CD14-positive monocyte (primary cell): Measurements from ENCODE around the gene MPC1. TPM values are rescaled to one million over a fixed set of nuclear protein-coding genes. Genes with fewer than 3 reads are reported as not detected.

Experiments used
- DNase-seq, 3 donors: peaks; one replicate each; pipeline ENCODE4 v3.0.0-alpha.2; 2011 to 2022
- H2AFZ ChIP-seq: 2 replicates; pipeline ENCODE4 v1.6.0; 2012; ENCODE audit warnings: mild to moderate bottlenecking, low read depth, low read length, inconsistent platforms; ENCODE audit not compliant: insufficient read depth, poor library complexity, severe bottlenecking
- H3K27ac ChIP-seq, 2 donors: 1 replicate in 1 of 2; 2 replicates in 1 of 2; pipeline ENCODE4 v1.5.1; 2012 to 2013; ENCODE audit warnings: low read length in 2 of 2, control low read depth in 1 of 2, inconsistent platforms in 1 of 2, low read depth in 1 of 2, mild to moderate bottlenecking in 1 of 2
- H3K27me3 ChIP-seq, 2 donors: one replicate each; pipeline versions ENCODE4 v1.6.0 to v1.6.1; 2011 to 2013; ENCODE audit warnings: low read length in 2 of 2; ENCODE audit not compliant: control insufficient read depth in 2 of 2, insufficient read depth in 2 of 2
- H3K36me3 ChIP-seq, 2 donors: replicated peaks in 1 of 2; 1 replicate in 1 of 2; 2 replicates in 1 of 2; pipeline versions ENCODE4 v1.5.1 to v1.6.1; 2012 to 2013; ENCODE audit warnings: low read length in 2 of 2, control low read depth in 1 of 2, inconsistent platforms in 1 of 2, mild to moderate bottlenecking in 1 of 2; ENCODE audit not compliant: insufficient read depth in 2 of 2, control insufficient read depth in 1 of 2
- H3K4me1 ChIP-seq, 2 donors: 1 replicate in 1 of 2; 2 replicates in 1 of 2; pipeline versions ENCODE4 v1.5.1 to v1.6.1; 2012 to 2013; ENCODE audit warnings: low read length in 2 of 2, control low read depth in 1 of 2, inconsistent platforms in 1 of 2, mild to moderate bottlenecking in 1 of 2, moderate library complexity in 1 of 2; ENCODE audit not compliant: insufficient read depth in 2 of 2, control insufficient read depth in 1 of 2
- H3K4me2 ChIP-seq: replicated peaks from 2 replicates; pipeline ENCODE3; 2012; ENCODE audit warnings: low read length, moderate library complexity, mild to moderate bottlenecking; ENCODE audit not compliant: poor library complexity, severe bottlenecking; ENCODE audit errors: extremely low read depth
- H3K4me3 ChIP-seq, 3 experiments: fragments of 200-600 bp in 1 of 3; sonication (generic) in 1 of 3; replicated peaks in 1 of 3; 1 replicate in 2 of 3; 2 replicates in 1 of 3; pipeline ENCODE4 v1.5.1; 2011 to 2013; ENCODE audit warnings: low read length in 3 of 3, mild to moderate bottlenecking in 3 of 3, control low read depth in 2 of 3, low read depth in 2 of 3, inconsistent platforms in 1 of 3, moderate library complexity in 1 of 3
- H3K79me2 ChIP-seq: 2 replicates; pipeline ENCODE4 v1.6.0; 2012; ENCODE audit warnings: mild to moderate bottlenecking, control low read depth, inconsistent platforms, low read length, moderate library complexity; ENCODE audit not compliant: insufficient read depth
- H3K9ac ChIP-seq: 2 replicates; pipeline ENCODE4 v1.6.0; 2017; ENCODE audit warnings: low read length, mild to moderate bottlenecking; ENCODE audit not compliant: insufficient read depth, poor library complexity, severe bottlenecking
- H3K9me3 ChIP-seq, 2 donors: replicated peaks in 1 of 2; 1 replicate in 1 of 2; 2 replicates in 1 of 2; pipeline versions ENCODE4 v1.5.1 to v1.6.1; 2012 to 2013; ENCODE audit warnings: low read length in 2 of 2, control low read depth in 1 of 2; ENCODE audit not compliant: control insufficient read depth in 1 of 2, insufficient read depth in 1 of 2
- H4K20me1 ChIP-seq: 2 replicates; pipeline ENCODE4 v1.6.0; 2012; ENCODE audit warnings: mild to moderate bottlenecking, low read length, control low read depth, moderate library complexity; ENCODE audit not compliant: insufficient read depth
- H3K27ac Mint-ChIP-seq, 7 donors: one replicate each; pipeline ENCODE4 v1.8.0; 2020; ENCODE audit warnings: mild to moderate bottlenecking in 7 of 7, mixed read lengths in 7 of 7, moderate library complexity in 6 of 7, inconsistent platforms in 2 of 7
- H3K27me3 Mint-ChIP-seq, 3 donors: one replicate each; pipeline ENCODE4 v1.8.0; 2021 to 2022; ENCODE audit warnings: low read depth in 3 of 3, mild to moderate bottlenecking in 3 of 3, mixed read lengths in 3 of 3, moderate library complexity in 3 of 3, inconsistent platforms in 1 of 3
- H3K36me3 Mint-ChIP-seq, 2 donors: one replicate each; pipeline ENCODE4 v1.8.0; 2020; ENCODE audit warnings: mixed read lengths in 2 of 2, inconsistent platforms in 1 of 2, mild to moderate bottlenecking in 1 of 2
- H3K4me1 Mint-ChIP-seq: one replicate; pipeline ENCODE4 v1.8.0; 2020; ENCODE audit warnings: mild to moderate bottlenecking, mixed read lengths
- H3K4me3 Mint-ChIP-seq, 2 donors: one replicate each; pipeline ENCODE4 v1.8.0; 2020; ENCODE audit warnings: mild to moderate bottlenecking in 2 of 2, mixed read lengths in 2 of 2, moderate library complexity in 1 of 2
- H3K9me3 Mint-ChIP-seq, 7 donors: one replicate each; pipeline ENCODE4 v1.8.0; 2020 to 2022; ENCODE audit warnings: mixed read lengths in 7 of 7, mild to moderate bottlenecking in 6 of 7, moderate library complexity in 6 of 7, inconsistent platforms in 2 of 7
- WGBS: methylation state at CpG from one replicate; pipeline ENCODE4 v1.1.5; 2013; ENCODE audit warnings: missing lambda C conversion rate; ENCODE audit not compliant: insufficient coverage; 5-methylcytosine and 5-hydroxymethylcytosine counted together
- intact Hi-C, 2 donors: fragments of 100-400 bp; cut with micrococcal nuclease; formaldehyde crosslinking; loops; one replicate each; pipeline versions ENCODE4 v1.15.0 to v1.15.1; 2023
- polyA plus RNA-seq, 3 donors: library from polyadenylated mRNA; depleted of rRNA in 1 of 3; unstranded in 2 of 3; stranded (reverse) in 1 of 3; fragments of 300-500 nt in 2 of 3; fragments of >200 nt in 1 of 3; fragmentation: Illumina TruSeq in 2 of 3; gene quantifications; 1 replicate in 2 of 3; 2 replicates in 1 of 3; pipeline ENCODE4 v1.2.3, GENCODE V29; 2012 to 2021
- TF ChIP-seq, protein P1 (sequence below): fragments of 200-600 bp; IDR thresholded peaks from one replicate; pipeline ENCODE4 v1.8.0; 2022; ENCODE audit warnings: antibody characterized with exemption, mild to moderate bottlenecking

The MPC1 gene
- polyA plus RNA-seq, 3 donors: 52.4 to 122 (median 104) TPM

GRCh38 chr6:166365806-166366205, 16.9 kb downstream of the MPC1 start:
- TF ChIP-seq, protein P1, sequence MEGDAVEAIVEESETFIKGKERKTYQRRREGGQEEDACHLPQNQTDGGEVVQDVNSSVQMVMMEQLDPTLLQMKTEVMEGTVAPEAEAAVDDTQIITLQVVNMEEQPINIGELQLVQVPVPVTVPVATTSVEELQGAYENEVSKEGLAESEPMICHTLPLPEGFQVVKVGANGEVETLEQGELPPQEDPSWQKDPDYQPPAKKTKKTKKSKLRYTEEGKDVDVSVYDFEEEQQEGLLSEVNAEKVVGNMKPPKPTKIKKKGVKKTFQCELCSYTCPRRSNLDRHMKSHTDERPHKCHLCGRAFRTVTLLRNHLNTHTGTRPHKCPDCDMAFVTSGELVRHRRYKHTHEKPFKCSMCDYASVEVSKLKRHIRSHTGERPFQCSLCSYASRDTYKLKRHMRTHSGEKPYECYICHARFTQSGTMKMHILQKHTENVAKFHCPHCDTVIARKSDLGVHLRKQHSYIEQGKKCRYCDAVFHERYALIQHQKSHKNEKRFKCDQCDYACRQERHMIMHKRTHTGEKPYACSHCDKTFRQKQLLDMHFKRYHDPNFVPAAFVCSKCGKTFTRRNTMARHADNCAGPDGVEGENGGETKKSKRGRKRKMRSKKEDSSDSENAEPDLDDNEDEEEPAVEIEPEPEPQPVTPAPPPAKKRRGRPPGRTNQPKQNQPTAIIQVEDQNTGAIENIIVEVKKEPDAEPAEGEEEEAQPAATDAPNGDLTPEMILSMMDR: no peak
- 93% methylated on average over 4 of the region's 6 CpGs for WGBS
- Mint-ChIP-seq H3K4me3 (no peak overlapping the region), H3K36me3 (peaks cover 51 to 60% of the 10 kb centered on the region in 2 donors), H3K27me3 (no peaks in the 10 kb centered on the region), H3K4me1 (peaks cover 10% of the 10 kb centered on the region), H3K9me3 (peaks cover 0 to 1% (median 0%) of the 10 kb centered on the region in 7 donors), H3K27ac (no peak overlapping the region)
- Histone ChIP-seq H2AFZ (no peak overlapping the region), H3K4me3 (no peak overlapping the region), H3K9me3 (no peaks in the 10 kb centered on the region), H3K36me3 (peaks cover 40 to 57% of the 10 kb centered on the region in 2 donors), H3K27me3 (no peaks in the 10 kb centered on the region), H3K4me1 (peaks cover 5% of the 10 kb centered on the region in 2 donors), H3K9ac (no peak overlapping the region), H3K4me2 (no peak overlapping the region), H3K27ac (no peak overlapping the region), H3K79me2 (no peaks in the 10 kb centered on the region), H4K20me1 (no peaks in the 10 kb centered on the region)
- intact Hi-C loops: no loop called here
- DNase-seq: no peak

- Histone ChIP-seq H3K27me3 (no peaks in the 10 kb centered on the region), H4K20me1 (no peaks in the 10 kb centered on the region), H3K79me2 (no peaks in the 10 kb centered on the region), H3K9ac (no peak overlapping the region), H3K36me3 (peaks cover 40 to 57% of the 10 kb centered on the region in 2 donors), H3K27ac (no peak overlapping the region), H2AFZ (no peak overlapping the region), H3K9me3 (no peaks in the 10 kb centered on the region), H3K4me1 (peaks cover 10% of the 10 kb centered on the region in 2 donors), H3K4me2 (no peak overlapping the region), H3K4me3 (no peak overlapping the region)
- H3K4me1 Mint-ChIP-seq: peaks cover 16% of the 10 kb centered on the region
- no peaks in the 10 kb centered on the region for H3K27me3 Mint-ChIP-seq
- H3K27ac Mint-ChIP-seq: no peak overlapping the region
- TF ChIP-seq, protein P1: no peak
- intact Hi-C loops: no loop called here
- H3K4me3 Mint-ChIP-seq: no peak overlapping the region
- WGBS: 80% methylated on average over 1 of the region's 2 CpGs
- H3K9me3 Mint-ChIP-seq: no peaks in the 10 kb centered on the region
- DNase-seq: no peak
- H3K36me3 Mint-ChIP-seq: peaks cover 51 to 60% of the 10 kb centered on the region in 2 donors
Measured at GRCh38 chr6:166365221-166365620, 17.5 kb downstream of the MPC1 start.
